K562 (cell line): ENCODE data around the gene TRIAP1. TPM values are rescaled to one million over a fixed set of nuclear protein-coding genes. Genes with fewer than 3 reads are reported as not detected.

Experiments
- ATAC-seq: fragments of 200-7000 bp; cut with Tn5 transposase; 3 replicates; pipeline ENCODE4 v1.9.1; 2020; ENCODE audit warnings: moderate library complexity
- BruUV-seq: library from RNA; stranded (reverse); fragments of 400-500 nt; replicated peaks from 2 replicates; lab custom pipeline; 2021; lab: Mats Ljungman, UMichigan
- CTCF ChIA-PET: fragments of 300-600 bp; formaldehyde crosslinking; extraction: SDS; loops from one replicate; lab custom pipeline; 2021; ENCODE audit warnings: low intra/inter-chr PET ratio; lab: Yijun Ruan, JAX
- POLR2A ChIA-PET: fragments of 300-600, 350-650 bp; sonication (Branson Sonifier 250); formaldehyde crosslinking; extraction: SDS; loops from one replicate; lab custom pipeline; 2021; ENCODE audit warnings: antibody characterized with exemption, inconsistent platforms; lab: Yijun Ruan, JAX
- DNase-seq, 4 experiments: peaks; one replicate each; pipeline versions ENCODE4 v3.0.0 to v3.0.0-alpha.2; 2011 to 2018; ENCODE audit warnings: low spot score in 3 of 4, mixed read lengths in 3 of 4; ENCODE audit errors: extremely low read depth in 1 of 4
- FAIRE-seq: peaks from 2 replicates; lab custom pipeline; 2011; peaks lifted over from hg19 to GRCh38; lab: Jason Lieb, UNC
- H2AFZ ChIP-seq: 2 replicates; pipeline ENCODE4 v1.6.0; 2011; ENCODE audit warnings: low read depth, low read length, control low read depth, inconsistent platforms
- H3K27ac ChIP-seq: fragments of 200-600 bp; 3 replicates; pipeline ENCODE4 v1.8.0; 2011; ENCODE audit warnings: low read depth, mild to moderate bottlenecking, control low read depth, inconsistent platforms, low read length, moderate library complexity, mixed read lengths; ENCODE audit errors: extremely low read depth
- H3K27me3 ChIP-seq, 2 experiments: fragments of 300-600 bp in 1 of 2; 2 replicates in 1 of 2; 3 replicates in 1 of 2; pipeline versions ENCODE4 v1.6.0 to v1.8.0; 2011; ENCODE audit warnings: inconsistent platforms in 2 of 2, low read length in 2 of 2, mild to moderate bottlenecking in 1 of 2, mixed read lengths in 1 of 2, moderate library complexity in 1 of 2; ENCODE audit not compliant: control insufficient read depth in 2 of 2, insufficient read depth in 2 of 2
- H3K36me3 ChIP-seq: fragments of 300-600 bp; 3 replicates; pipeline ENCODE4 v1.8.0; 2011; ENCODE audit warnings: mild to moderate bottlenecking, low read length, inconsistent platforms; ENCODE audit not compliant: control insufficient read depth, insufficient read depth
- H3K4me1 ChIP-seq, 2 experiments: fragments of 200-600 bp in 1 of 2; replicated peaks in 1 of 2; 2 replicates in 1 of 2; 3 replicates in 1 of 2; pipeline versions ENCODE4 v1.5.1 to v1.8.0; 2011; ENCODE audit warnings: inconsistent platforms in 2 of 2, low read length in 2 of 2, mild to moderate bottlenecking in 1 of 2, mixed read lengths in 1 of 2, moderate library complexity in 1 of 2; ENCODE audit not compliant: control insufficient read depth in 2 of 2, insufficient read depth in 2 of 2
- H3K4me2 ChIP-seq: 2 replicates; pipeline ENCODE4 v1.6.1; 2011; ENCODE audit warnings: low read length, control low read depth, inconsistent platforms, mixed read lengths; ENCODE audit not compliant: insufficient read depth
- H3K4me3 ChIP-seq: fragments of 200-600 bp; sonication (generic), shearing (Covaris generic); 2 replicates; pipeline ENCODE4 v1.5.1; 2016; ENCODE audit warnings: control low read depth, inconsistent platforms
- H3K79me2 ChIP-seq: fragments of 200-600 bp; 3 replicates; pipeline ENCODE4 v1.8.0; 2011; ENCODE audit warnings: low read length, inconsistent platforms; ENCODE audit not compliant: control insufficient read depth, insufficient read depth
- H3K9ac ChIP-seq, 2 experiments: 2 replicates each; pipeline versions ENCODE4 v1.6.0 to v1.6.1; 2011; ENCODE audit warnings: low read depth in 2 of 2, low read length in 2 of 2, control low read depth in 1 of 2, inconsistent platforms in 1 of 2, mild to moderate bottlenecking in 1 of 2, mixed read lengths in 1 of 2; ENCODE audit not compliant: insufficient read depth in 1 of 2
- H3K9me1 ChIP-seq: one replicate; pipeline ENCODE4 v1.6.0; 2011; ENCODE audit warnings: inconsistent platforms, mild to moderate bottlenecking, low read length, moderate library complexity; ENCODE audit not compliant: control insufficient read depth, insufficient read depth
- H3K9me3 ChIP-seq: replicated peaks from 2 replicates; pipeline ENCODE4 v1.5.1; 2011; ENCODE audit warnings: low read depth, low read length, inconsistent platforms; ENCODE audit not compliant: control insufficient read depth, insufficient read depth
- H4K20me1 ChIP-seq: replicated peaks from 2 replicates; pipeline ENCODE4 v1.6.1; 2011; ENCODE audit warnings: low read length, inconsistent platforms, mixed read lengths; ENCODE audit not compliant: control insufficient read depth, insufficient read depth
- BCOR ChIP-seq: fragments of 450-650 bp; IDR thresholded peaks from 2 replicates; pipeline ENCODE4 v1.6.1; 2016
- CEBPB ChIP-seq: fragments of 450-650 bp; IDR thresholded peaks from 2 replicates; pipeline ENCODE4 v1.6.1; 2016; ENCODE audit warnings: missing genetic modification characterization, missing compliant biosample characterization
- CEBPG ChIP-seq, 3 experiments: fragments of 200-800 bp in 1 of 3; sonication (Bioruptor generic) in 1 of 3; sonication (generic) in 1 of 3; formaldehyde crosslinking in 1 of 3; IDR thresholded peaks in 2 of 3; conservative IDR thresholded peaks in 1 of 3; 2 replicates each; pipeline versions ENCODE4 v1.6.1 to v1.8.0; 2016 to 2022; ENCODE audit warnings: missing compliant biosample characterization in 2 of 3, missing genetic modification characterization in 2 of 3, mild to moderate bottlenecking in 1 of 3, missing genetic modification reagents in 1 of 3
- ESRRA ChIP-seq: fragments of 450-650 bp; IDR thresholded peaks from 2 replicates; pipeline ENCODE4 v1.6.1; 2014; ENCODE audit warnings: low read depth, mild to moderate bottlenecking, moderate library complexity, borderline replicate concordance
- EZH2 ChIP-seq: IDR thresholded peaks from 2 replicates; pipeline ENCODE4 v1.6.1; 2012; ENCODE audit warnings: low read depth, mild to moderate bottlenecking, inconsistent platforms, low read length, borderline replicate concordance
- FOXP1 ChIP-seq: sonication (generic); formaldehyde crosslinking; IDR thresholded peaks from 2 replicates; pipeline ENCODE4 v1.8.0; 2022; ENCODE audit warnings: mild to moderate bottlenecking, missing genetic modification reagents
- HEY1 ChIP-seq: fragments of 250-450 bp; sonication (Bioruptor Pico); IDR thresholded peaks from 2 replicates; pipeline ENCODE4 v1.5.0; 2020; ENCODE audit warnings: mild to moderate bottlenecking, moderate library complexity, borderline replicate concordance
- LEF1 ChIP-seq: fragments of 450-650 bp; IDR thresholded peaks from 2 replicates; pipeline ENCODE4 v1.6.1; 2016; ENCODE audit warnings: mild to moderate bottlenecking
- RFX5 ChIP-seq: IDR thresholded peaks from 2 replicates; pipeline ENCODE4 v1.6.1; 2011; ENCODE audit warnings: low read depth, mild to moderate bottlenecking, improper control_type of control experiment, low read length
- SMAD2 ChIP-seq: fragments of 150-350 bp; IDR thresholded peaks from 2 replicates; pipeline ENCODE4 v1.6.1; 2014; ENCODE audit warnings: low read depth, mild to moderate bottlenecking, low read length
- ZBTB2 ChIP-seq: fragments of 450-650 bp; IDR thresholded peaks from 2 replicates; pipeline ENCODE4 v1.6.1; 2016; ENCODE audit warnings: antibody characterized with exemption
- ZNF134 ChIP-seq: fragments of 250-450 bp; sonication (Bioruptor Pico); conservative IDR thresholded peaks from 2 replicates; pipeline ENCODE4 v1.4.0; 2020
- ZNF668 ChIP-seq: fragments of 250-450 bp; sonication (Bioruptor Pico); IDR thresholded peaks from 2 replicates; pipeline ENCODE4 v1.8.0; 2022; ENCODE audit warnings: mild to moderate bottlenecking, inconsistent platforms
- ZNF780A ChIP-seq: fragments of 250-450 bp; sonication (Bioruptor Pico); IDR thresholded peaks from 2 replicates; pipeline ENCODE4 v1.5.0; 2021; ENCODE audit warnings: mild to moderate bottlenecking
- WGBS: fragments of 100-300 bp; shearing (Covaris generic); methylation state at CpG from one replicate; pipeline ENCODE4 v1.1.6; 2016; ENCODE audit warnings: low coverage, mixed read lengths; ENCODE audit not compliant: insufficient coverage; ENCODE audit errors: missing lambda C conversion rate; 5-methylcytosine and 5-hydroxymethylcytosine counted together
- in situ Hi-C: fragments of 300-500 bp; cut with MboI; formaldehyde crosslinking; loops from 4 replicates; pipeline ENCODE4 v1.15.0; 2018; ENCODE audit warnings: inconsistent platforms, mixed read lengths
- intact Hi-C: fragments of 100-400 bp; cut with micrococcal nuclease; formaldehyde crosslinking; loops from 2 replicates; pipeline ENCODE4 v1.14.2; 2022
- polyA plus RNA-seq, 8 experiments: library from polyadenylated mRNA; depleted of rRNA in 4 of 8; stranded (reverse) in 5 of 8; unstranded in 3 of 8; fragments of >200 nt; fragmentation: Nextera tagmentation in 2 of 8; fragmentation: Illumina TruSeq in 1 of 8; extraction: Ambion mirVana in 2 of 8; extraction: Trizol in 1 of 8; gene quantifications; 2 replicates each; pipeline versions ENCODE4 v1.2.1 to v1.2.3, GENCODE V29; 2011 to 2014; ENCODE audit warnings: inconsistent platforms in 1 of 8, missing spikeins in 1 of 8
- total RNA-seq, 7 experiments: library from RNA; depleted of rRNA in 6 of 7; stranded (reverse); fragments of >200 nt in 6 of 7; fragmentation: Illumina TruSeq in 2 of 7; extraction: Trizol in 2 of 7; gene quantifications; 2 replicates each; pipeline versions ENCODE4 v1.2.1 to v1.2.3, GENCODE V29; 2011 to 2021; ENCODE audit warnings: low replicate concordance in 1 of 7
- TF ChIP-seq, protein P1 (sequence below): fragments of 450-650 bp; IDR thresholded peaks from 2 replicates; pipeline ENCODE4 v1.6.1; 2017; ENCODE audit warnings: mild to moderate bottlenecking, moderate library complexity
- TF ChIP-seq, protein P2 (sequence below): IDR thresholded peaks from 2 replicates; pipeline ENCODE4 v1.6.1; 2016; ENCODE audit warnings: missing genetic modification characterization, missing compliant biosample characterization

Gene TRIAP1
- total and polyA plus RNA-seq, 9 of the 15 experiments (the other 6 are each of a cell fraction or from before 2014, with no cell fraction given) = 37.3 to 354 (median 65.4) TPM

- no peaks in the 10 kb centered on the region for H3K9me3 ChIP-seq
- no peak overlapping the region for H2AFZ ChIP-seq
- no peaks in the 10 kb centered on the region for H3K9me1 ChIP-seq
- no peaks in the 10 kb centered on the region; a peak in 1 of 5 replicates for H3K27me3 ChIP-seq
- ATAC-seq (no peak), FAIRE-seq (no peak), DNase-seq (no peak)
- H3K36me3 ChIP-seq = peaks cover 70% of the 10 kb centered on the region
- BruUV-seq = no TSS peak
- in situ Hi-C loops = no loop called here
- peaks cover 4% of the 10 kb centered on the region for H4K20me1 ChIP-seq
- no peak overlapping the region for H3K27ac ChIP-seq
- intact Hi-C loops = loop anchor here (5.0 kb wide), 1 partner anchor 138 kb away; the partner anchor contains the start of gene POP5
- peak overlapping the region; percentile 99 for H3K4me3 ChIP-seq
- H3K4me2 ChIP-seq = peak overlapping the region; percentile 97; the same call in 1 of the 2 replicates
- no peak for TF ChIP-seq SMAD2
- peak; percentile 81 for TF ChIP-seq ESRRA
- no peak for TF ChIP-seq HEY1
- no peak for TF ChIP-seq ZNF668
- no peak for TF ChIP-seq BCOR
- no peak for TF ChIP-seq ZNF780A (CRISPR knock-in tag)
- TF ChIP-seq CEBPG (CRISPR knock-in tag; IDR thresholded peaks at IDR 0.05) = peak; percentile 33; the same call in 1 of the 2 replicates
- no peak for TF ChIP-seq CEBPG (tag; conservative IDR thresholded peaks at IDR 0.05 in 1 of 2, IDR thresholded peaks at IDR 0.05 in 1 of 2)
- TF ChIP-seq, protein P1, sequence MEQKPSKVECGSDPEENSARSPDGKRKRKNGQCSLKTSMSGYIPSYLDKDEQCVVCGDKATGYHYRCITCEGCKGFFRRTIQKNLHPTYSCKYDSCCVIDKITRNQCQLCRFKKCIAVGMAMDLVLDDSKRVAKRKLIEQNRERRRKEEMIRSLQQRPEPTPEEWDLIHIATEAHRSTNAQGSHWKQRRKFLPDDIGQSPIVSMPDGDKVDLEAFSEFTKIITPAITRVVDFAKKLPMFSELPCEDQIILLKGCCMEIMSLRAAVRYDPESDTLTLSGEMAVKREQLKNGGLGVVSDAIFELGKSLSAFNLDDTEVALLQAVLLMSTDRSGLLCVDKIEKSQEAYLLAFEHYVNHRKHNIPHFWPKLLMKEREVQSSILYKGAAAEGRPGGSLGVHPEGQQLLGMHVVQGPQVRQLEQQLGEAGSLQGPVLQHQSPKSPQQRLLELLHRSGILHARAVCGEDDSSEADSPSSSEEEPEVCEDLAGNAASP = no peak
- TF ChIP-seq CEBPB (tag) = peak; percentile 82
- TF ChIP-seq ZNF134 = no peak
- TF ChIP-seq EZH2 = no peak
- no peak for TF ChIP-seq FOXP1
- TF ChIP-seq ZBTB2 = no peak
- no peak for TF ChIP-seq LEF1
- TF ChIP-seq, protein P2, sequence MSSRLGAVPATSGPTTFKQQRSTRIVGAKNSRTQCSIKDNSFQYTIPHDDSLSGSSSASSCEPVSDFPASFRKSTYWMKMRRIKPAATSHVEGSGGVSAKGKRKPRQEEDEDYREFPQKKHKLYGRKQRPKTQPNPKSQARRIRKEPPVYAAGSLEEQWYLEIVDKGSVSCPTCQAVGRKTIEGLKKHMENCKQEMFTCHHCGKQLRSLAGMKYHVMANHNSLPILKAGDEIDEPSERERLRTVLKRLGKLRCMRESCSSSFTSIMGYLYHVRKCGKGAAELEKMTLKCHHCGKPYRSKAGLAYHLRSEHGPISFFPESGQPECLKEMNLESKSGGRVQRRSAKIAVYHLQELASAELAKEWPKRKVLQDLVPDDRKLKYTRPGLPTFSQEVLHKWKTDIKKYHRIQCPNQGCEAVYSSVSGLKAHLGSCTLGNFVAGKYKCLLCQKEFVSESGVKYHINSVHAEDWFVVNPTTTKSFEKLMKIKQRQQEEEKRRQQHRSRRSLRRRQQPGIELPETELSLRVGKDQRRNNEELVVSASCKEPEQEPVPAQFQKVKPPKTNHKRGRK (tag) = no peak
- no peak for TF ChIP-seq RFX5
- peak overlapping the region in 1 of 2 experiments; percentile 92; a peak in 1 of 4 replicates for H3K9ac ChIP-seq
- H3K79me2 ChIP-seq = peaks cover 81% of the 10 kb centered on the region
- peaks cover 2 to 8% of the 10 kb centered on the region in 2 experiments; a peak in 3 of 5 replicates for H3K4me1 ChIP-seq
- WGBS = 93% methylated on average over 2 of the region's 2 CpGs
- POLR2A ChIA-PET = interaction anchor here (0.6 to 5.3 kb wide), 9 partner anchors 9 to 276 kb away, joined by 3 to 38 read pairs (median 5); partner anchors contain the start of gene RNU4-2
- CTCF ChIA-PET = no interaction called here
These were observed 1.5 kb downstream of the TRIAP1 start for GRCh38 chr12:120444676-120445075.
